ENCODE data around the gene DAAM2.

DNA sequence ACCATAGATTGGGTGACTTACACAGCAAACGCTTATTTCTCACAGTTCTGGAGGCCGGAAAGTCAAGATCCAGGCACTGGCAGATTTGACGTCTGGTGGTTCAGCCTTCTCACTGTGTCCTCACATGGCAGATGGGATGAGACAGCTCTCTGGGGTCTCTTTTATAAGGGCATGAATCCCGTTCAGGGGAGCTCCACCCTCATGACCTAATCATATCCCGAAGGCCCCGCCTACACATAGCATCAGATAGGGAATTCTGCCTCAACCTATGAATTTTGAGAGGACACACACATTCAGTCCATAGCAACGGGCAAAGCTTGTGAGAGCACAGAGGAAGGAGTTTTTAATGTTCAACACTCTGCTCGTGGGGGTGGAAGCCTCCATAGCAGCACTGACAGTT lies 27.5 kb downstream of the DAAM2 start:
- TF ChIP-seq, protein P1, sequence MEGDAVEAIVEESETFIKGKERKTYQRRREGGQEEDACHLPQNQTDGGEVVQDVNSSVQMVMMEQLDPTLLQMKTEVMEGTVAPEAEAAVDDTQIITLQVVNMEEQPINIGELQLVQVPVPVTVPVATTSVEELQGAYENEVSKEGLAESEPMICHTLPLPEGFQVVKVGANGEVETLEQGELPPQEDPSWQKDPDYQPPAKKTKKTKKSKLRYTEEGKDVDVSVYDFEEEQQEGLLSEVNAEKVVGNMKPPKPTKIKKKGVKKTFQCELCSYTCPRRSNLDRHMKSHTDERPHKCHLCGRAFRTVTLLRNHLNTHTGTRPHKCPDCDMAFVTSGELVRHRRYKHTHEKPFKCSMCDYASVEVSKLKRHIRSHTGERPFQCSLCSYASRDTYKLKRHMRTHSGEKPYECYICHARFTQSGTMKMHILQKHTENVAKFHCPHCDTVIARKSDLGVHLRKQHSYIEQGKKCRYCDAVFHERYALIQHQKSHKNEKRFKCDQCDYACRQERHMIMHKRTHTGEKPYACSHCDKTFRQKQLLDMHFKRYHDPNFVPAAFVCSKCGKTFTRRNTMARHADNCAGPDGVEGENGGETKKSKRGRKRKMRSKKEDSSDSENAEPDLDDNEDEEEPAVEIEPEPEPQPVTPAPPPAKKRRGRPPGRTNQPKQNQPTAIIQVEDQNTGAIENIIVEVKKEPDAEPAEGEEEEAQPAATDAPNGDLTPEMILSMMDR (conservative IDR thresholded peaks at IDR 0.05; ENCODE audit: low read length), result no peak
- no peak for TF ChIP-seq EZH2phosphoT487 (IDR thresholded peaks at IDR 0.05; ENCODE audit: borderline replicate concordance)

Data from Loucy (cell line).